ENCODE data around the gene NEUROG2. TPM values are rescaled to one million over a fixed set of nuclear protein-coding genes. Genes with fewer than 3 reads are reported as not detected.
A peak's percentile ranks its signal among the peaks of the same experiment; 100 is the strongest.
"Not testable (repeated sequence)": the region's sequence is repeated elsewhere in the genome, so short reads cannot be mapped to it uniquely, and the experiment has no call there.

NEUROG2 gene
- total RNA-seq, 2 donors from 2014 or later = not detected

DNA sequence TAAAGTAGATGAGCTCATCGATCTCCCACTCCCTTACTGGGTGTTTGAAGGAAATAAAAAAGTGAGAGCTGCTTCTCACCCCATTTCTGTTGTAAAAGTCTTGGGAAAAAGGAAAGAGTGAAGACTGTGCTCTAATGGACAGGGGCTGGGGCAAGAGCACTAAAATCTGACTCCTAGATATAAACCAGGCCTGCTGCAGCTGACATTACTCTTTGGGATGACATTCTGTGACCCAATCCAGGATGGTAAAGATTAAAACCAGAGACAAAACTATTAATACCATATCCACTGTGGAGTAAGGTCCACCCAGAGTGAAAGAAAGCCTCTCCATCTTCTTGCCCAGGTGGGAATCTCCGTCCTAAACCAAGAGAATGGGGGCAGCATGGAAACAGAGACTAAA is 20.1 kb upstream of the NEUROG2 start:
- Mint-ChIP-seq H3K36me3 (ENCODE audit: low read depth) (peaks cover 4% of the 10 kb centered on the region), H3K27me3 (peaks cover 11% of the 10 kb centered on the region), H3K27ac (no peak overlapping the region), H3K4me3 (no peak overlapping the region), H3K4me1 (no peaks in the 10 kb centered on the region)
- DNase-seq (no peak), ATAC-seq (no peak)
- H3K9me3 ChIP-seq (ENCODE audit: control insufficient read depth, low read length, poor library complexity, severe bottlenecking) = no peaks in the 10 kb centered on the region

DNA sequence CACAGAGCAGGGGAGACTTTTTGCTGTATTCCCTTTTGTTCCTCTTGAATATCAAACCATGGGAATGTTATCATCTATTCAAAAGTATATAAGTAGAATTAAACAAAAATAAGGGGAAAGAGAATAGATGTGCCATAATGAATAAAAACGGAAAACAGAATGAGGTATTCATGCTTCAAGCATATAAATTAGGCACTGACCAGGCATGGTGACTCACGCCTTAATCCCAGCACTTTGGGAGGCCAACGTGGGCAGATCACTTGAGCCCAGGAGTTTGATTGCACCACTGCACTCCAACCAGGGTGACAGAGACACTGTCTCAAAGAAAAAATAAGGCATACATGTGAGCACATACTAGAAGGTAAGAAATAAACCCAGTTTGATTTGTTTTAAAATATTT is 16.3 kb upstream of the NEUROG2 start:
- no peaks in the 10 kb centered on the region for H3K4me1 Mint-ChIP-seq
- H3K36me3 Mint-ChIP-seq (ENCODE audit: low read depth) = peaks cover 5% of the 10 kb centered on the region
- H3K27me3 Mint-ChIP-seq = peaks cover 31% of the 10 kb centered on the region
- no peak for DNase-seq
- H3K4me3 Mint-ChIP-seq = no peak overlapping the region
- no peak overlapping the region for H3K27ac Mint-ChIP-seq
- ATAC-seq = no peak
- no peaks in the 10 kb centered on the region for H3K9me3 ChIP-seq (ENCODE audit: control insufficient read depth, low read length, poor library complexity, severe bottlenecking)

DNA sequence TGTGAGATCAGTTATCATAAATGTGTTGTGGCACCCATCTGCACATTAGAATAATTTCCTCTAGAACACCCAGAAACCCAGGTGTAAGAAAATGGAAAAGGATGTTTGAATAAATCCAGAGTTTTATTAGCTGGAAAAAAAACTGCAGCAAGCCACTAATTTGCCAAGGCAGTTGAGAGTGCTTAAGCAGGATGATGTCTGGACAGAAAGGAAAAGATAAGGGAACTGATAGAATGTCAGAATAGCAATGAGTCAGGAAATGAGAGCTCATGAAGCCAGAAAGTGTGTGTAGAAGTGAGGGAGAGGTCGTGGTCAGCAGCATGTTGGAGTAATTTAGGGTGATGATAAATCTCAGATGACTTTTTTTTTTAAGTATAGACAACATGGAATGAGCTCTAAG is 15.2 kb upstream of the NEUROG2 start:
- ATAC-seq (no peak), DNase-seq (no peak)
- H3K27me3 Mint-ChIP-seq = peaks cover 31% of the 10 kb centered on the region
- peaks cover 5% of the 10 kb centered on the region for H3K36me3 Mint-ChIP-seq (ENCODE audit: low read depth)
- H3K9me3 ChIP-seq (ENCODE audit: control insufficient read depth, low read length, poor library complexity, severe bottlenecking) = no peaks in the 10 kb centered on the region
- no peak overlapping the region for H3K4me3 Mint-ChIP-seq
- H3K4me1 Mint-ChIP-seq = no peaks in the 10 kb centered on the region
- no peak overlapping the region for H3K27ac Mint-ChIP-seq

DNA sequence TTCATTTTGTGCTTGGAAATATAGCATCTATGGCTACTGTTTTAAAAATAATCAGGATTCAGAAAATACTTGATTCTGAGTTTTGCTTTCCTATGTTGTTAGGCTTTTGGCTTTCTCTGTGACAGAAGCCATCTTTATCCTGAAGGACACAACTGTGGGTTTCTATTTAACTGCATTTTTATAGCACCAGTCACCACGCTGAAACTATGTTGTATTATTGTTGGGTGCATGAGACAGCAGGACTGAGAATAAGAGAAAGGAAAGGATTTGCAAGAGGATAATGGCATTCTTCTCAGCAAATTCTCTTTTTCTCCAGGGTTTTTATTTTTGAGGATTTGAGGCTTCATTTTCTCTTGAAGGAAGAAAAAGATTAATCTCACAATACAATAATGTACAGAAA is 10.1 kb upstream of the NEUROG2 start:
- ATAC-seq (no peak), DNase-seq (no peak)
- peaks cover 7% of the 10 kb centered on the region for H3K9me3 ChIP-seq (ENCODE audit: control insufficient read depth, low read length, poor library complexity, severe bottlenecking)
- Mint-ChIP-seq H3K4me3 (no peak overlapping the region), H3K4me1 (peaks cover 10% of the 10 kb centered on the region), H3K27ac (no peak overlapping the region), H3K36me3 (ENCODE audit: low read depth) (peaks cover 3% of the 10 kb centered on the region), H3K27me3 (peaks cover 44% of the 10 kb centered on the region)

DNA sequence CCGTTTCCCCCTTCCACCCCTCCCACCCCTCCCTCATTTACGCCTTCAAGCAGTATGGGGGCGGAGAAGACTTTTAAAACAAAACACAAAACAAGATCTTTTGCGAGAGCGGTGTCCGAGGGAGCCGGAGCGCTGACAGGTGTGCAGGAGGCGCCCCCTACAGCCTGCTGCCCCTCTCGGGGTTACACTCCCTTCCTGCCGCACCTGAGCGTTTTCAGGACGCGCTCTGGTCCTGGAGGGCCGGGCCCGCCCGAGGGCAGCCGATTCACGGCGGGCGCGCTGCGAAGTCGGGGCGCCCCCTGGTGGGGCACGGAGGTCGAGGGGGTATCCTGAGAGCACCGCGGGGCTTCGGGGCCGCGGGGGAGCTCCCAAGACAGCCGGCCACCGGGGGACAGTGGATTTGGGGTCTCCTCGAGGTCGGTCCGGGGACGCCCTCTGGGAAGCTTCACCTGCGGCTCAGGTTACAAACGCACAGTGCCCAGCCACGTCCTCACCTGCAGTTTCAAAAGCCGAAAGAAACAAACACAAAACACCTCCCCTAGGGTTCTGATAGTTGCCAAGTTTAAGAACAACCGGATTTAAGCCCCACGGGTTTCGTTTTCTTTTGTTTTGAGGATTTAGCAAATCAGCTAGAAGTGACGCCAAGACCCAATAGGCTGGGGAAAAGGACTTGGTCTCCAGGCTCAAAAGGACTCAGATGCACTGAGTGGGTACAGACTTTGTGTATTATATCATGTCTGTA is 8.0 kb upstream of the NEUROG2 start:
- no peak overlapping the region for H3K27ac Mint-ChIP-seq
- peak overlapping the region; percentile 91 for H3K4me3 Mint-ChIP-seq
- peaks cover 19% of the 10 kb centered on the region for H3K9me3 ChIP-seq (ENCODE audit: control insufficient read depth, low read length, poor library complexity, severe bottlenecking)
- peaks cover 5% of the 10 kb centered on the region for H3K36me3 Mint-ChIP-seq (ENCODE audit: low read depth)
- ATAC-seq (peak; percentile 89), DNase-seq (peak; percentile 61 to 72 (median 68))
- H3K4me1 Mint-ChIP-seq = peaks cover 16% of the 10 kb centered on the region
- H3K27me3 Mint-ChIP-seq = peaks cover 47% of the 10 kb centered on the region

DNA sequence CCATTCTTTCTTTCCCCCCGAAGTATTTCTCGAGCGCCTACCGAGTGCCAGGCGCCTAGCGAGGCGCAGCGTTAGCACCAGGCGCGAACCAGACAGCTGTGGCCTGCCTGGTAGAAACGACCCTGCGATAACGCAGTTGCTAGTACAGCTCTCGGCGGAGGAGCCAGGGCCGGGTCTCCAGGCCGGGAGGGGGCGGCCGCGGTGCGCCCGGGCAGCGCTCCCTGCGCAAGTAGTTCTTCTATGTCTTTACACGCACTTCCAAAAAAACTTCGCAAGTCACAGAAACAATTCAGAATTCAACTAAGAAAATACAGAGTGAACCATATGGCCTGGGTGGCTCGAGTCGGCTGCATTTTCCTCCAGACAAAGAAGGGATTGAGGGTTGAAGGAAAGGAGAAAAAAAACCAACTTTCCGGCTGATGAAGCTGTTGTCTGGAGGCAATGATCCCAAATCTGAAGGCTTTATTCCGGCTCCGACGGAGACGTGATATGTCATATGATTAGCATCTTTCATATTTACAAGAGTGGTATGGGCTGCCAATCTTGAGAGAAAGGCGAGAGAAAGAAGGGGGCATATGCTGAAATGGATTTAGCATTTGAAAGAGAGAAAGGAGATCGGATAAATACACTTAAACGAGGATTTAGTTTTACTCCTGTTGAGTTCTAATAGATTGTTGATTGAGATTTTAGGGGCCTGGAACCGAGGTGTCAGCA is 7.2 kb upstream of the NEUROG2 start:
- peaks cover 5% of the 10 kb centered on the region for H3K36me3 Mint-ChIP-seq (ENCODE audit: low read depth)
- ATAC-seq (peak; percentile 60), DNase-seq (peak in 1 of 3 donors; percentile 19)
- H3K27ac Mint-ChIP-seq = peak overlapping the region; percentile 29
- peaks cover 17% of the 10 kb centered on the region for H3K4me1 Mint-ChIP-seq
- peaks cover 19% of the 10 kb centered on the region for H3K9me3 ChIP-seq (ENCODE audit: control insufficient read depth, low read length, poor library complexity, severe bottlenecking)
- H3K27me3 Mint-ChIP-seq = peaks cover 54% of the 10 kb centered on the region
- peak overlapping the region; percentile 91 for H3K4me3 Mint-ChIP-seq

DNA sequence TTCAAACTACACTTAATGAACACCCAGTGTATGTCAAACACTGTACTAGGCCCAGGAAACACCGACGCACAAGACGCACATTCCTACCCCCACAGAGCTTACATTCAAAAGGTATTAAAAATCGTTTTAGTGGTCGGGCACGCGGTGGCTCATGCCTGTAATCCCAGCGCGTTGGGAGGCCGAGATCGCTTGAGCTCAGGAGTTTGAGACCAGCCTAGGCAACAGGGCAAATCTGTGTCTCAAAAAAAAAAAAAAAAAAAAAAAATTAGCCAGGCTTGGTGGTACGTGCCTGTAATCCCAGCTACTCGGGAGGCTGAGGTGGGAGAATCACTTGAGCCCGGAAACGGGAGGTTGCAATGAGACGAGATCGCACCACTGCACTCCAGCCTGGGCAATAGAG is 6.5 kb upstream of the NEUROG2 start:
- Mint-ChIP-seq H3K4me1 (peaks cover 24% of the 10 kb centered on the region), H3K27ac (peak overlapping the region; percentile 29)
- ATAC-seq = not testable (repeated sequence)

DNA sequence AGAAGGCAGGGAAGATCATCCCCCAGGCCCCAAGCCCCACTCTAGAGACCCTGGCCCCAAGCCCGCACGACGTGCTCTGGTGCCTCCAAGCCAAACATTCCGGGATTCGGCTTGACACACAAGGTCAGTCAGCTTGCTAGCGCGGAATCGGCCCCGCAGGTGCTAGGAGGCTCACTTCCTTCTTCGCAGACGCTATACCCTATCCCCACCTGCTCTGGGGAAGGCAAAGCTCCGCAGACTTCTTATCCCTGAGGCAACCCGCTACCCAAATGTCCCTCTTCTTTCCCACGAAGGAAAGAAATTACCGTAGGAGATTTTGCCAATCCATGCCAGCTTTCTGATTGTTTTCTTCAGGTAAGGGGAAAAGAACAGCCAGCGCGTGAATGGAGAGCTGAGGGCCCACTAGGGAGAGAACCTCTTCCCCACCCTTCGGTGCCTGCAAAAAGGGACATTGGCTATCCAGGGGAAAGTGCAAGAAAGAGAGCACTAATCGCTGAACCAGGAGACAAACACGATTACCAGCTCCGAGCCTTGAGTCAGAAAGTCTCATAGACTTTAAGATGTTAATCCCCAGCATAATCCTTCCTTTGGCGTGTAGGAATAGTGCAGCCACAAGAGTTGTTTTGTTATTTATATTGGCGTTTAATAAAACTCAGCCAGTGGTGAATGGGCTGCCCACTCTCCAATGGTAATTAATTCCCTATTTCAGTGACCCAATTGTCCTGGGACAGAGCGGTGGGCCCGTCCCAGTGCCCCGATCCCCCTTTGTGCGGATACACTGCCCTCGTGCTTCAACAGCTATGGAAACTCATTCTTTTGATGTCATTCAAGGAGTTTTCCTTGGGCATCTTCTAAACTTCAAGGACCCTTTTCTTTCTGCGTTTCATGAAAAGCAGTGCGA is 5.4 kb upstream of the NEUROG2 start:
- Mint-ChIP-seq H3K27ac (no peak overlapping the region), H3K27me3 (peaks cover 72% of the 10 kb centered on the region), H3K4me3 (peak overlapping the region; percentile 22), H3K36me3 (ENCODE audit: low read depth) (peaks cover 8% of the 10 kb centered on the region), H3K4me1 (peaks cover 30% of the 10 kb centered on the region)
- no peak for ATAC-seq
- H3K9me3 ChIP-seq (ENCODE audit: control insufficient read depth, low read length, poor library complexity, severe bottlenecking) = peaks cover 19% of the 10 kb centered on the region
- no peak for DNase-seq

More for the DNA sequence above, 6.5 kb upstream of the NEUROG2 start:
- H3K9me3 ChIP-seq (ENCODE audit: control insufficient read depth, low read length, poor library complexity, severe bottlenecking) = peaks cover 19% of the 10 kb centered on the region
- Mint-ChIP-seq H3K27me3 (peaks cover 61% of the 10 kb centered on the region), H3K4me3 (peak overlapping the region; percentile 91)
- not testable (repeated sequence) for H3K36me3 Mint-ChIP-seq (ENCODE audit: low read depth); DNase-seq

DNA sequence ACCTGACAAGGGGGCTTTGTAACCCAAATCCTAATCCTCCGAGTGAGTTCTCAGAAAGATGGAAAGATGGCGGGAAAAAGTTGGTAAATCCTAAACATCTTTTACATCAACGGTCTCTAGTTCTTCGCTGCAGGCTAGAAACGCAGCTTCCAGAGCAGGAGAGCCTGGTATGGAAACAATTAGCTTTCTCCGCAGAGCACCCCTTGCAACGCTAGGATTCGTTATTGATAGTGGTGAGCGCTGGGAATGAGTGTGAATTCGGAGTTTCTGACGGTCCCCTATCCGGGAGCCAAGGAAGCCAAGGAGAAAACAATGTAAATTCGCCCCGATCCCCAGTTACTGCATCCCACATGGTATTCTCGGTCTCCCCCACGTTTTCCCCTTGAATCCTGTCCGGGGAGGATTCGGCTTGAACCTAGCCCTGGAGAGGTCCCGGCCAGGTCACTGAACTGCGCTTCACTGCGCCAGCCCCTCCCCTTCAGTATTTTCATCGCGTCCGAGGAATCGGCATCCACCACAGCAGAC is 4.7 kb upstream of the NEUROG2 start:
- peaks cover 8% of the 10 kb centered on the region for H3K36me3 Mint-ChIP-seq (ENCODE audit: low read depth)
- ATAC-seq (no peak), DNase-seq (no peak)
- H3K4me3 Mint-ChIP-seq = peak overlapping the region; percentile 22
- peaks cover 19% of the 10 kb centered on the region for H3K9me3 ChIP-seq (ENCODE audit: control insufficient read depth, low read length, poor library complexity, severe bottlenecking)
- H3K4me1 Mint-ChIP-seq = peaks cover 36% of the 10 kb centered on the region
- peaks cover 79% of the 10 kb centered on the region for H3K27me3 Mint-ChIP-seq
- peak overlapping the region; percentile 79 for H3K27ac Mint-ChIP-seq

DNA sequence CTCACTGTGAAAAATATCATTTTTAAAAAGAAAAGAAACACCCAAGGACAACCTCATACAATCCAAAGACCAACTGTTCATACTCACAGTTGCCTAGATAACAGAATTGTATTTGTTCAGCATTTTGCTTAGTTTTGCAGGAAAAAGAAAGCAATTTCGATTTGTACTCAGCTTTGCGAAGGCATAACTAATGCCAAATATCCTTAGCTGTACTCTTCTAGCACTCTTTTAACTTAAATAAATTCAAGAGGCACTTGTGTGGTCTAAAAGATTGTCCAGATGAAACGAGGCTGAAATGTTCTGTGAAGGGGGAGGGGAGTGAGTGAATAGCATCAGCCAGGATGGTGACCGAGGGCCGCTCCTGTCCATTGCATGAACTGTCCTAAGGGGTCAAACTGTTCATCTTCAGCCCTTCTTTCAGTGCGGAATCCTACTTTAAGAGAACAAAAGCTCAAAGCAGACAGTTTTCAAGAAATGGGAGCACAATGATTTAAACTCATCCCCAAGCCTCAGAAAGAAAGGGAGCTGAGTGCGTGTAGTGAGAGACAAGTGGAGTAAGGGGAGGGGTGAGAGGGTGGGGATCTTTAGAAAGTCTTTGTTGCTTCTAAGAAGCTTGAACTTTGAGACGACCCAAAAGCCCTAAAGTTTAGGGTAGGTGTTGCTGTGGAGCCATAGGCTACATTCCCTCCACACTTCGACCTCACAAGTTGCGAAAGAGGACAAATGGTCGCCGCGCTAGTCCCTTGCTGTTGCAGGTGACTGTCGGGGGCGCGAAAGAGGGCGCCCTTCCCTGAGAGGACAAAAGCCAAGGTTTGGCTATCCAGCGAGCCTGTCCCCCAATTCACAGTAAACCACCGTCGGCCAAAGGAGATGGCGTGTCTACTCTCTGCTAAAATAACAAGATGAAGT is 4.0 kb upstream of the NEUROG2 start:
- Mint-ChIP-seq H3K27ac (peak overlapping the region; percentile 79), H3K4me3 (no peak overlapping the region), H3K4me1 (peaks cover 39% of the 10 kb centered on the region), H3K36me3 (ENCODE audit: low read depth) (peaks cover 10% of the 10 kb centered on the region), H3K27me3 (peaks cover 86% of the 10 kb centered on the region)
- ATAC-seq (no peak), DNase-seq (no peak)
- H3K9me3 ChIP-seq (ENCODE audit: control insufficient read depth, low read length, poor library complexity, severe bottlenecking) = peaks cover 19% of the 10 kb centered on the region

DNA sequence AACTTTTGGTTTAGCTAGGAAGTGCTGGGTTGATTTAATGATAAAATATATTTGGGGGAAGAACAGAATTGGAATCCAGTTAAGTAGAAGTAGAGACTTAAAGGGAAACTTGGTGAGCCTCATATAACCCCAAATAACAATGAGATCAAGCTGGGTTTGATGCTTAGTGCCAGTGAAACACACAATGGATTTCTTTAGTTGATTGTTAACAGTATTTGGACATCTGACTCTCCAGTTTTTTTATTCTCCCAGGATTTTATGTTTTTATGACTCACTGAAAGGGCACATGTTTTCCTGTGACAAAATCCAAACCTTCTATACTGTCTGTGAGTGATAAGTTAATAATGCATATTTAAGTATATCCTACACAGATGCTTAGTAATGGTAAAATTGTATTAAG is 2.7 kb upstream of the NEUROG2 start:
- Mint-ChIP-seq H3K4me3 (peak overlapping the region; percentile 95), H3K4me1 (peaks cover 46% of the 10 kb centered on the region), H3K27ac (no peak overlapping the region), H3K36me3 (ENCODE audit: low read depth) (peaks cover 10% of the 10 kb centered on the region), H3K27me3 (peaks cover 97% of the 10 kb centered on the region)
- DNase-seq (no peak), ATAC-seq (no peak)
- peaks cover 19% of the 10 kb centered on the region for H3K9me3 ChIP-seq (ENCODE audit: control insufficient read depth, low read length, poor library complexity, severe bottlenecking)

DNA sequence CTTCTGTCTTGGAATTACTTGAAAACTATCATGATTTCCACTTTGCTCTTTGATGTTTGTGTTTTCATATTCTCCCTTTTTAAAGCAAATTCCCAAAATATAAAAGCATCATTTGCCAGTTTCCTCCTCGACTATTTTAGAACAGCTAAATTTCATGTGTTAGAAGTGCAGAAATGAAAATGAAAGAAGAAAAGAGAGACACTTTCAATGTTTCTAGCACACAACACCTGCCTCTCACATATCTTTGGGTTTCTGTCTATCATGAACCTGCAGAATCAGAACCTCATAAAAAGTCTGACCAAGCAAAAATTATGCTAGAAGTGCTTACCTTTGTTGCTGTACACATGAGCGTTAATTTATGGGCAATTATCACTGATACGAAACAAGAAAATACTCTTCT is 1.9 kb upstream of the NEUROG2 start:
- Mint-ChIP-seq H3K4me3 (peak overlapping the region; percentile 95), H3K4me1 (peaks cover 39% of the 10 kb centered on the region), H3K36me3 (ENCODE audit: low read depth) (peaks cover 7% of the 10 kb centered on the region), H3K27me3 (peaks cover 93% of the 10 kb centered on the region), H3K27ac (no peak overlapping the region)
- ATAC-seq (no peak), DNase-seq (no peak)
- H3K9me3 ChIP-seq (ENCODE audit: control insufficient read depth, low read length, poor library complexity, severe bottlenecking) = peaks cover 19% of the 10 kb centered on the region
